NB4 (cell line): ENCODE results near the gene SNCG.
"Not testable (repeated sequence)": the region's sequence is repeated elsewhere in the genome, so short reads cannot be mapped to it uniquely, and the experiment has no call there.

ENCODE experiments used
- DNase-seq: peaks from one replicate; pipeline ENCODE4 v3.0.0; 2010; ENCODE audit warnings: low read depth
- H3K4me3 ChIP-seq: one replicate; pipeline ENCODE4 v1.5.1; 2011; ENCODE audit warnings: mild to moderate bottlenecking, low read depth, low read length, moderate library complexity
- MYC ChIP-seq: IDR thresholded peaks from 2 replicates; pipeline ENCODE4 v1.6.1; 2011; ENCODE audit warnings: low read depth, low read length
- POLR2A ChIP-seq: IDR thresholded peaks from 2 replicates; pipeline ENCODE4 v1.6.1; 2011; ENCODE audit warnings: mild to moderate bottlenecking; ENCODE audit not compliant: insufficient read length; ENCODE audit errors: extremely low read depth
- TF ChIP-seq, protein P1 (sequence below): IDR thresholded peaks from one replicate; pipeline ENCODE4 v1.5.1; 2012; ENCODE audit warnings: low read depth, low read length
- TF ChIP-seq, protein P2 (sequence below): IDR thresholded peaks from 2 replicates; pipeline ENCODE4 v1.6.1; 2011; ENCODE audit warnings: low read depth, low read length

The SNCG gene

DNA sequence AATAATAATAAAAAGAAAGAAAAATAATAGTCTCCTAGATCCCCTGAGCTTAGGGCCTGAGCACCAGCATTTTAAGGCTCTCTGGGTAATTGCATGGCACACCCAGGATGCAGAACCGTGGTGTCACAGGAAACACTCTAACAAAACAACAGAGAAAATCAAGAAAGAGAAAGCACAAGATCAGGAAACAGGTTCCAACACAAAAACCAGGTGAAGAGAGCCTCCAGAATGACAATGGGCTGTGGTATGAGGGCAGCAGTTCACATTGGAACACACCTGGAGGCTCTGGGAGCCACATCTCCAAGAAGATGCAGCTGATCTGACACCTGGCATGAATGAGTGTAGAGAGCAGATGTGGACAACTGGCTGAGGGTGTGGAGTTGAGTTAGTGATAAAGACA, 8.1 kb upstream of the SNCG start:
- TF ChIP-seq MYC (no peak), POLR2A (no peak)
- no peak for DNase-seq
- no peak overlapping the region for H3K4me3 ChIP-seq

DNA sequence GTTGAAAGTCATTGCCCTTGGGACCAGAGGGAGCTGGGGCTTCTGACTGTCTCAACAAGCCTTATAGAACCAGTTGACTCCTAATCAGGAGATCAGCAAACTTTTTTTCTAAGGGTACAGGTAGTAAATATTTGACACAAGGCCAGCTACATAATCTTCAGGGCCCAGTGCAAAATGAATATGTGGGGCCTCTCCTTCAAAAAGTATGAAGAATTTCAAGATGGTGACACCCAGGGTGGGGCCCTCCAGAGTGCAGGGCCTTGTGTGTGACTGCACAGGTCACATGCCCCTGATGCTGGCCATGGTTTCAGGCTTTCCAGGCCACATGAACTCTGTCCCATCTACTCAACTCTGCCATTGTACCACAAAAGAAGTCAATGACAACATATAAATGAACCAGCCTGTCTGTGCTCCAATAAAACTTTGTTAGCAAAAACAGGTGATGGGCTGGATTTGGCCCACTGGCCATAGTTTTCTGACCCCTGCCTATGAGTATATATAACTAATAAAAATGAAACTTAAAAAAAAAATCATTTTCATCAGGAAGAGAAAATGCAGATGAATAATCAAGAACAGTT, 7.1 kb upstream of the SNCG start:
- TF ChIP-seq MYC (no peak), POLR2A (no peak)
- TF ChIP-seq, protein P1, sequence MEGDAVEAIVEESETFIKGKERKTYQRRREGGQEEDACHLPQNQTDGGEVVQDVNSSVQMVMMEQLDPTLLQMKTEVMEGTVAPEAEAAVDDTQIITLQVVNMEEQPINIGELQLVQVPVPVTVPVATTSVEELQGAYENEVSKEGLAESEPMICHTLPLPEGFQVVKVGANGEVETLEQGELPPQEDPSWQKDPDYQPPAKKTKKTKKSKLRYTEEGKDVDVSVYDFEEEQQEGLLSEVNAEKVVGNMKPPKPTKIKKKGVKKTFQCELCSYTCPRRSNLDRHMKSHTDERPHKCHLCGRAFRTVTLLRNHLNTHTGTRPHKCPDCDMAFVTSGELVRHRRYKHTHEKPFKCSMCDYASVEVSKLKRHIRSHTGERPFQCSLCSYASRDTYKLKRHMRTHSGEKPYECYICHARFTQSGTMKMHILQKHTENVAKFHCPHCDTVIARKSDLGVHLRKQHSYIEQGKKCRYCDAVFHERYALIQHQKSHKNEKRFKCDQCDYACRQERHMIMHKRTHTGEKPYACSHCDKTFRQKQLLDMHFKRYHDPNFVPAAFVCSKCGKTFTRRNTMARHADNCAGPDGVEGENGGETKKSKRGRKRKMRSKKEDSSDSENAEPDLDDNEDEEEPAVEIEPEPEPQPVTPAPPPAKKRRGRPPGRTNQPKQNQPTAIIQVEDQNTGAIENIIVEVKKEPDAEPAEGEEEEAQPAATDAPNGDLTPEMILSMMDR = no peak
- TF ChIP-seq, protein P2, sequence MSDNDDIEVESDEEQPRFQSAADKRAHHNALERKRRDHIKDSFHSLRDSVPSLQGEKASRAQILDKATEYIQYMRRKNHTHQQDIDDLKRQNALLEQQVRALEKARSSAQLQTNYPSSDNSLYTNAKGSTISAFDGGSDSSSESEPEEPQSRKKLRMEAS = no peak
- no peak for DNase-seq
- H3K4me3 ChIP-seq = no peak overlapping the region

DNA sequence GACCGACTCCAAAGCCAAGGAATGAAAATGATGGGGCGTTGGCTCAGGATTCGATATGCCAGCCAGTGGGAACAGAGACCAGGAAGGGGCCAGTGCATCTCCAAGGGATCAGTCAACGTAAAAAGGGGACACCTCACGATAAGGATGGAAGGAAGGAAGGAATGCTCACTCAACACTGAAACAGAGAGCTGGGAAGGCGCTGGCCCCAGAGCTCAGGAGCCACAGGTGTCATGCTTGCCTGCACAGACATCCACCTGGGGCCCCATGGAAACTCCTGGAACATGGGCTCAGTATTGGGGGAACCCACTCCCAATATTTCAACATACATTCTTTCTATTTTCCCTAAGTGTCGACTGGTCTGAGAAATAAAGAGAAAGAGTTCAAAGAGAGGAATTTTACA, 6.3 kb upstream of the SNCG start:
- no peak for DNase-seq
- TF ChIP-seq MYC = no peak
- TF ChIP-seq, protein P2 = no peak
- no peak for TF ChIP-seq POLR2A
- TF ChIP-seq, protein P1 = no peak
- no peak overlapping the region for H3K4me3 ChIP-seq

DNA sequence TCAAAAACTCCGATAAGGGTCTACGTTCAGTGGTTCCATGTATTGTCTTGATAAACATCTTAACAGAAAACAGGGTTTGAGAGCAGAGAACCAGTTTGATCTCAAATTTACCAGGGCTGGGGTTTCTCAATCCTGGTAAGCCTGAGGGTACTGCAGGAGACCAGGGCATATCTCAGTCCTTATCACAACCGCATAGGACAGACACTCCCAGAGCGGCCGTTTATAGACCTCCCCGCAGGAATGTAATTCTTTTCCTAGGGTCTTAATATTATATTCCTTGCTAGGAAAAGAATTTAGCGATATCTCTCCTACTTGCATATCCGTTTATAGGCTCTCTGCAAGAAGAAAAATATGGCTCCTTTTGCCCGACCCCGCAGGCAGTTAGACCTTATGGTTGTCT, 5.7 kb upstream of the SNCG start:
- H3K4me3 ChIP-seq, DNase-seq: not testable (repeated sequence)

DNA sequence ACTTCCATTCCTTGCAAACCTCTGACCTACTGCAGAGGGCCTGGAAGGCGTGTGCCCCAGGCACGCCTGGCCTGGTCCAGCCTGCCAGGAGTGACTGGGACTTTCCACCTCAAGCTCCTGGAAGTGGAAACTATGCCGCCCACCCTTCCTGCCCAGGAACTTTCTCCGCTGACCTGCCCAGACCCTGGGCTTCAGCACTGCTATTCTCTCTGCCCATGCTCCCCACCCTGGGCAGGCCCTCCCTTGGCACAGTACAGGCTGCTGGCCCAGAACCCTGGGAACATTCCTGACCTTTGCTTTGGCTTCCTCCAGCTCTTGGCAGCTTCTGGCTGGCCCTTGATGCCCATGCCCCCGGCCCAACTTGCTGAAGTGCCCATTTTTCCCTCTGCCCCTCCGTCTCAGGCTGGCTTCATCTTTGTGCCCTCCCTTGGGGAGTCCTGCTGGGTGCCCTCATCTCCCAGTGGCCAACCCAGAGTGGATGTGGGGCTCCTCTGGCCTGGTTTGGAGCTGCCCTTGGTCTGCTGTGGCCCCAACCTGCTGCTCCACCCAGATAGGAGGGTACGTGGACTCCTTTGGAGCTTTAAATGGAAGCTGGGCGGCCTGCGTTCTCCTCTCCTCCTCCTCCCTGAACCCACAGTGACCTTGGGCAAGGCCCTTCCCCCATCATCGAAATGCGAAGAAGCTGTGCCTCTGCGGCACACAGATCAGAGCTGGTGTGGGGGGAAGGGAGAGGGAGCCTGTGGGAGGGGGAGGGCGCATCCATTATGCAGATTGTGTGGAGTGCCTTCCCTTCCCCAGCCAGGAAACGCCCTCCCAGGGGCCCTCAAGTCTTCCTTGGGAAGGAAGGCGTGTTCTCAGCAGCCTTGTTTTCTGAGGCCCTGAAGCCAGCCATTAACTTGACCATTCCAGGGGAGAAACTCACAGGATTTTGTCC, 4.4 kb upstream of the SNCG start:
- TF ChIP-seq, protein P2 = no peak
- TF ChIP-seq POLR2A (no peak), MYC (no peak)
- TF ChIP-seq, protein P1 = no peak
- no peak for DNase-seq
- H3K4me3 ChIP-seq = no peak overlapping the region

DNA sequence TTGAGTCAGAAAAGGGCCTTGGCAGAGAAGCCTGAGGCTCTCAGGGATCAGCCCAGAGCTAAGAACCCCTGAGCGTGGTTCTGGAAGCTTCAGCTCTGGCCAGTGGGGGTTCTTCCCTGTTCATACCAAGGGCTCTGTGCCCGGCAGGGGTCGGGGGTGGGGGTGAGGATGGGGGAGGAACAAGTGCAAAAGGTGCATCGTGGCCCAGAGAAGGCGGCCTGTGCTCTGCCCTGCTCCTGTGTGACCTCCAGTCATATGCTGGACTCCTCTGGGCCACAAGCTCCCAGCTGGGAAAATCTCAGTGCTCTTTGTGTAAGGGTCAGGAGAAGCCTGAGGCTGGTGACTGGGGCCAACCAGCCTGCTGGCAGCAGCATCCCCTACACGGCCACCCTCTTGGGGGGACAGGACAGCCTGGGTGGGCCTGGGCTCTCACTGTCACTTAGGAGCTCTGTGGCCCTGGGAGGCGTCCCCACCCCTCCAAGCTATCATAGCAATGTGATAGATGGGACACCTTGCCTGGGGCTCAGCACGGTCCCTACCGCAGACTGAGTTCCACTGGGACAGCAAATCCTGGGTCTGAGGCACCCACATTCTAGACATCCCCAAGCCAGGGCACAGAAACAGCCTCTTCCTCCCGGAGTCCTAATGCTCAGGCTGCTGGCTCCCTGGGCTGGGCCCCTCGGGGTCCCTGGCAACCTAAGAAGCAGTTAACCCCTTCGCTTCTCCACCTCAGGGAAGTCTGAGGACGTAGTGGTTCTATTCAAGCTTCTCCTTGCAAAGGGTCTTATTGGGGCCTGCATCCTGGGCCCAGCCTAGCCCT, 3.5 kb upstream of the SNCG start:
- DNase-seq = no peak
- H3K4me3 ChIP-seq = no peak overlapping the region
- TF ChIP-seq, protein P1 = no peak
- TF ChIP-seq, protein P2 = no peak
- TF ChIP-seq POLR2A (no peak), MYC (no peak)
